MM.1S (cell line): ENCODE results near the gene ZNF362.

Source experiments
- DNase-seq: peaks from one replicate; pipeline ENCODE4 v3.0.0-alpha.2; 2015
- H2AFZ ChIP-seq: fragments of 300-600 bp; sonication (generic); 2 replicates; pipeline ENCODE4 v1.6.0; 2016; ENCODE audit warnings: antibody characterized with exemption, low read length
- H3F3A ChIP-seq: fragments of 300-600 bp; sonication (generic); 2 replicates; pipeline ENCODE4 v1.6.1; 2016; ENCODE audit warnings: mild to moderate bottlenecking, antibody characterized with exemption, low read length, moderate library complexity, mixed read lengths; ENCODE audit not compliant: insufficient read depth
- H3K27ac ChIP-seq: fragments of 300-600 bp; sonication (generic); 2 replicates; pipeline ENCODE4 v1.5.1; 2016; ENCODE audit warnings: mild to moderate bottlenecking, low read length
- H3K27me3 ChIP-seq: fragments of 300-600 bp; sonication (generic); replicated peaks from 2 replicates; pipeline ENCODE4 v1.6.0; 2016; ENCODE audit warnings: low read length; ENCODE audit not compliant: insufficient read depth
- H3K36me3 ChIP-seq: fragments of 300-600 bp; sonication (generic); replicated peaks from 2 replicates; pipeline ENCODE4 v1.6.1; 2016; ENCODE audit warnings: mild to moderate bottlenecking, low read length, mixed read lengths; ENCODE audit not compliant: insufficient read depth
- H3K4me1 ChIP-seq: fragments of 300-600 bp; sonication (generic); 2 replicates; pipeline ENCODE4 v1.6.1; 2016; ENCODE audit warnings: low read length, mixed read lengths
- H3K4me2 ChIP-seq: fragments of 300-600 bp; sonication (generic); 2 replicates; pipeline ENCODE4 v1.6.0; 2016; ENCODE audit warnings: low read depth, low read length
- H3K4me3 ChIP-seq: fragments of 300-600 bp; sonication (generic); 2 replicates; pipeline ENCODE4 v1.5.1; 2016; ENCODE audit warnings: low read length, mixed read lengths
- H3K79me2 ChIP-seq: fragments of 300-600 bp; sonication (generic); 2 replicates; pipeline ENCODE4 v1.6.1; 2016; ENCODE audit warnings: mixed run types, low read length, mixed read lengths
- H3K9ac ChIP-seq: fragments of 300-600 bp; sonication (generic); 2 replicates; pipeline ENCODE4 v1.6.1; 2016; ENCODE audit warnings: low read length, mixed read lengths
- H3K9me2 ChIP-seq: fragments of 300-600 bp; sonication (generic); replicated peaks from 2 replicates; pipeline ENCODE4 v1.6.1; 2016; ENCODE audit warnings: mild to moderate bottlenecking, low read length, mixed read lengths; ENCODE audit not compliant: insufficient read depth
- H3K9me3 ChIP-seq: fragments of 300-600 bp; sonication (generic); replicated peaks from 2 replicates; pipeline ENCODE4 v1.6.1; 2016; ENCODE audit warnings: mild to moderate bottlenecking, low read length, mixed read lengths; ENCODE audit not compliant: insufficient read depth
- H4K20me1 ChIP-seq: fragments of 300-600 bp; sonication (generic); 2 replicates; pipeline ENCODE4 v1.6.1; 2016; ENCODE audit warnings: mild to moderate bottlenecking, low read length, moderate library complexity, mixed read lengths; ENCODE audit not compliant: insufficient read depth
- CTCF ChIP-seq: fragments of 300-600 bp; sonication (generic); IDR thresholded peaks from 2 replicates; pipeline ENCODE4 v1.5.1; 2016; ENCODE audit warnings: antibody characterized with exemption, low read length, mixed read lengths
- EZH2 ChIP-seq: fragments of 300-600 bp; sonication (generic); optimal IDR thresholded peaks from 2 replicates; pipeline ENCODE3; 2017; ENCODE audit warnings: low read depth, mild to moderate bottlenecking, antibody characterized with exemption, low read length, mixed read lengths
- EZH2phosphoT487 ChIP-seq: fragments of 300-600 bp; sonication (generic); IDR thresholded peaks from 2 replicates; pipeline ENCODE4 v1.6.1; 2018; ENCODE audit warnings: antibody characterized with exemption, low read length

ZNF362 gene

GRCh38 chr1:33272509-33272908, 16.2 kb downstream of the ZNF362 start:
- H3K4me2 ChIP-seq = no peak overlapping the region
- H3F3A ChIP-seq = no peaks in the 10 kb centered on the region
- TF ChIP-seq EZH2phosphoT487 (no peak), EZH2 (no peak)
- H3K27ac ChIP-seq = no peak overlapping the region
- no peaks in the 10 kb centered on the region for H3K27me3 ChIP-seq
- no peaks in the 10 kb centered on the region for H3K79me2 ChIP-seq
- no peak overlapping the region for H2AFZ ChIP-seq
- H3K4me1 ChIP-seq = no peaks in the 10 kb centered on the region
- no peak for DNase-seq
- H3K9me2 ChIP-seq = no peaks in the 10 kb centered on the region
- no peak overlapping the region for H3K9ac ChIP-seq
- H3K4me3 ChIP-seq = no peak overlapping the region
- H4K20me1 ChIP-seq = no peaks in the 10 kb centered on the region
- H3K36me3 ChIP-seq = no peaks in the 10 kb centered on the region
- H3K9me3 ChIP-seq = no peaks in the 10 kb centered on the region

- Histone ChIP-seq H3K9ac (no peak overlapping the region), H3K4me2 (no peak overlapping the region), H3K27me3 (no peaks in the 10 kb centered on the region), H3F3A (no peaks in the 10 kb centered on the region), H3K4me1 (no peaks in the 10 kb centered on the region), H2AFZ (no peak overlapping the region), H3K9me2 (no peaks in the 10 kb centered on the region), H4K20me1 (no peaks in the 10 kb centered on the region), H3K4me3 (no peak overlapping the region), H3K79me2 (no peaks in the 10 kb centered on the region), H3K9me3 (no peaks in the 10 kb centered on the region), H3K27ac (no peak overlapping the region), H3K36me3 (no peaks in the 10 kb centered on the region)
- TF ChIP-seq CTCF = no peak
- no peak for TF ChIP-seq EZH2phosphoT487
- TF ChIP-seq EZH2 = no peak
- DNase-seq = no peak
Measured at GRCh38 chr1:33272930-33273329, 16.6 kb downstream of the ZNF362 start.

- Histone ChIP-seq H3K36me3 (no peaks in the 10 kb centered on the region), H3K9ac (no peak overlapping the region), H3K27ac (no peak overlapping the region), H2AFZ (no peak overlapping the region), H4K20me1 (no peaks in the 10 kb centered on the region), H3K4me1 (no peaks in the 10 kb centered on the region), H3K9me3 (no peaks in the 10 kb centered on the region), H3K4me3 (no peak overlapping the region), H3K27me3 (no peaks in the 10 kb centered on the region), H3K4me2 (no peak overlapping the region), H3K9me2 (no peaks in the 10 kb centered on the region), H3F3A (no peaks in the 10 kb centered on the region), H3K79me2 (no peaks in the 10 kb centered on the region)
- TF ChIP-seq CTCF (no peak), EZH2phosphoT487 (no peak), EZH2 (no peak)
- no peak for DNase-seq
Measured at GRCh38 chr1:33273406-33273805, 17.1 kb downstream of the ZNF362 start.

GRCh38 chr1:33273961-33274371, 17.7 kb downstream of the ZNF362 start:
- no peaks in the 10 kb centered on the region for H3K36me3 ChIP-seq

More at GRCh38 chr1:33273961-33274371, 17.7 kb downstream of the ZNF362 start:
- Histone ChIP-seq H3K27me3 (no peaks in the 10 kb centered on the region), H3K4me3 (no peak overlapping the region), H3K9me3 (no peaks in the 10 kb centered on the region), H3K79me2 (no peaks in the 10 kb centered on the region), H3K9me2 (no peaks in the 10 kb centered on the region), H3F3A (no peaks in the 10 kb centered on the region), H3K9ac (no peak overlapping the region), H3K4me1 (no peaks in the 10 kb centered on the region), H3K27ac (no peak overlapping the region), H2AFZ (no peak overlapping the region), H3K4me2 (no peak overlapping the region), H4K20me1 (no peaks in the 10 kb centered on the region)
- DNase-seq = no peak
- TF ChIP-seq CTCF (no peak), EZH2 (no peak), EZH2phosphoT487 (no peak)
